Endothelial cell of umbilical vein (primary cell): Measurements from ENCODE around the gene NTN5. TPM values are rescaled to one million over a fixed set of nuclear protein-coding genes. Genes with fewer than 3 reads are reported as not detected.
"Not testable (repeated sequence)": the region's sequence is repeated elsewhere in the genome, so short reads cannot be mapped to it uniquely, and the experiment has no call there.

ENCODE experiments used
- BruUV-seq: library from RNA; stranded (reverse); fragments of 400-500 nt; replicated peaks from 2 replicates; lab custom pipeline; 2021; lab: Mats Ljungman, UMichigan
- CTCF ChIA-PET: fragments of 300-600, 350-600 bp; sonication (Branson Sonifier 250); formaldehyde crosslinking; loops from one replicate; lab custom pipeline; 2021; ENCODE audit warnings: antibody characterized with exemption, inconsistent platforms; lab: Charles Lee
- POLR2A ChIA-PET: fragments of 300-600, 350-600 bp; sonication (Branson Sonifier 250); formaldehyde crosslinking; loops from one replicate; lab custom pipeline; 2021; ENCODE audit warnings: antibody characterized with exemption, inconsistent platforms; lab: Charles Lee
- DNase-seq: peaks from one replicate; pipeline ENCODE4 v3.0.0-alpha.2; 2011; ENCODE audit warnings: low read depth, low spot score
- FAIRE-seq: peaks from 2 replicates; lab custom pipeline; 2011; peaks lifted over from hg19 to GRCh38; lab: Jason Lieb, UNC
- H2AFZ ChIP-seq: 2 replicates; pipeline ENCODE4 v1.6.0; 2012; ENCODE audit warnings: low read depth, low read length, control low read depth, inconsistent platforms
- H3K27ac ChIP-seq: 2 replicates; pipeline ENCODE4 v1.5.1; 2011; ENCODE audit warnings: low read depth, mild to moderate bottlenecking, control low read depth, low read length, moderate library complexity; ENCODE audit not compliant: insufficient read depth
- H3K27me3 ChIP-seq, 2 experiments: 2 replicates each; pipeline versions ENCODE4 v1.6.0 to v1.6.1; 2011; ENCODE audit warnings: low read length in 2 of 2, mixed read lengths in 1 of 2; ENCODE audit not compliant: control insufficient read depth in 2 of 2, insufficient read depth in 2 of 2
- H3K36me3 ChIP-seq, 2 experiments: 2 replicates in 1 of 2; 3 replicates in 1 of 2; pipeline ENCODE4 v1.5.1; 2011; ENCODE audit warnings: low read length in 2 of 2, mild to moderate bottlenecking in 1 of 2, moderate library complexity in 1 of 2; ENCODE audit not compliant: control insufficient read depth in 2 of 2, insufficient read depth in 2 of 2; ENCODE audit errors: extremely low read depth in 1 of 2
- H3K4me1 ChIP-seq: 3 replicates; pipeline ENCODE4 v1.5.1; 2011; ENCODE audit warnings: mild to moderate bottlenecking, low read length; ENCODE audit not compliant: control insufficient read depth, insufficient read depth; ENCODE audit errors: extremely low read depth
- H3K4me2 ChIP-seq: 2 replicates; pipeline ENCODE4 v1.6.1; 2011; ENCODE audit warnings: low read length, control low read depth, mixed read lengths; ENCODE audit not compliant: insufficient read depth
- H3K4me3 ChIP-seq, 3 experiments: fragments of 200-600 bp in 1 of 3; sonication (generic), shearing (Covaris generic) in 1 of 3; replicated peaks in 1 of 3; 2 replicates each; pipeline ENCODE4 v1.5.1; 2011 to 2016; ENCODE audit warnings: control low read depth in 3 of 3, low read length in 3 of 3, mild to moderate bottlenecking in 2 of 3, inconsistent platforms in 1 of 3, low read depth in 1 of 3, moderate library complexity in 1 of 3; ENCODE audit not compliant: insufficient read depth in 1 of 3
- H3K79me2 ChIP-seq: 2 replicates; pipeline ENCODE4 v1.6.0; 2012; ENCODE audit warnings: low read length, inconsistent platforms; ENCODE audit not compliant: control insufficient read depth, insufficient read depth
- H3K9ac ChIP-seq: replicated peaks from 2 replicates; pipeline ENCODE3; 2011; ENCODE audit warnings: low read length, control low read depth; ENCODE audit not compliant: insufficient read depth; ENCODE audit errors: extremely low read depth
- H3K9me1 ChIP-seq: replicated peaks from 3 replicates; pipeline ENCODE4 v1.6.0; 2011; ENCODE audit warnings: mild to moderate bottlenecking, low read length; ENCODE audit not compliant: control insufficient read depth, insufficient read depth; ENCODE audit errors: extremely low read depth
- H3K9me3 ChIP-seq: replicated peaks from 2 replicates; pipeline ENCODE4 v1.5.1; 2012; ENCODE audit warnings: low read length, inconsistent platforms; ENCODE audit not compliant: control insufficient read depth, insufficient read depth
- H4K20me1 ChIP-seq: replicated peaks from 2 replicates; pipeline ENCODE3; 2011; ENCODE audit warnings: mild to moderate bottlenecking, low read length; ENCODE audit not compliant: control insufficient read depth, insufficient read depth; ENCODE audit errors: extremely low read depth
- FOS ChIP-seq: IDR thresholded peaks from 2 replicates; pipeline ENCODE4 v1.6.1; 2011; ENCODE audit warnings: mild to moderate bottlenecking, low read length, moderate library complexity, borderline replicate concordance; ENCODE audit not compliant: insufficient read depth
- GATA2 ChIP-seq: IDR thresholded peaks from 2 replicates; pipeline ENCODE4 v1.7.0; 2011; ENCODE audit warnings: low read depth, mild to moderate bottlenecking, moderate library complexity, mixed read lengths, low read length; ENCODE audit not compliant: insufficient read length, insufficient read depth
- JUN ChIP-seq: IDR thresholded peaks from 2 replicates; pipeline ENCODE4 v1.6.1; 2011; ENCODE audit warnings: borderline replicate concordance, low read depth; ENCODE audit not compliant: insufficient read length, insufficient read depth
- dilution Hi-C: fragments of 300-500 bp; cut with MboI; formaldehyde crosslinking; loops from one replicate; pipeline ENCODE4 v1.15.0; 2019; ENCODE audit warnings: low sequenced_read_pairs; ENCODE audit not compliant: extremely low pct_ligation_motif_present
- intact Hi-C: fragments of 100-400 bp; cut with micrococcal nuclease; formaldehyde crosslinking; loops from one replicate; pipeline ENCODE4 v1.10.0; 2022
- polyA plus RNA-seq, 4 experiments: library from polyadenylated mRNA; depleted of rRNA in 3 of 4; stranded (reverse) in 3 of 4; unstranded in 1 of 4; fragments of >200 nt; gene quantifications; 2 replicates each; pipeline versions ENCODE4 v1.2.1 to v1.2.3, GENCODE V29; 2011 to 2012; ENCODE audit warnings: missing spikeins in 1 of 4
- total RNA-seq: library from RNA; stranded (reverse); gene quantifications from 2 replicates; pipeline ENCODE4 v1.2.3, GENCODE V29; 2021

Gene NTN5
- total and polyA plus RNA-seq, 2 donors (not counting 3 experiments of a cell fraction or from before 2014, with no cell fraction given), result 0.11 TPM; not detected in 1

DNA sequence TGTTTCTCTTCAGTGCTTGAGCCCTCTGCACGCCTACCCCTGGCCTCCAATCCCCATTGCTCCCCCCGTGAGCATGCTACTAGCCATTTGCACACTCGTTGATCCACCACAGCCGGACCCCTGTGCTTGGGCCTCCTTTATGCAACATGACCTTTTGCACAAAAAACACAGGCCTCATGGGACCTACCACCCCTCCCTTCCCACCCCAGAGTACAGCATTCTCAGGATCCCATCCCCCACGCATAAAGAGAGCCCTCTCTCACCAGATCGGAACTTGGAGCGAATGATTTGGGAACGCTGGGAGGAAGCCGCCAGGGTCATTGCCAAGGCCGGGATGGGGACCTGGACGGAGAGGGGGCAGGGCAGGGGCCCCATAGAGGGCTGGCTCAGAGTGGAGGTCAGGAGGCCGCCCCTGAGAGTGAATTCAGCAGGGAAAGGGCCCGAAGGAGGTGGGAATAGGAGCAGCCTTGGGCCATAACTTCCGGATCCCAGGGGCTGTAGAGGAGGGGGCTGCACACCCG is 46.0 kb upstream of the NTN5 start:
- POLR2A ChIA-PET, result no interaction called here
- H3K4me3 ChIP-seq, result no peak overlapping the region
- no peak for FAIRE-seq
- H3K79me2 ChIP-seq, result no peaks in the 10 kb centered on the region
- H3K9me1 ChIP-seq, result no peaks in the 10 kb centered on the region
- no peak overlapping the region for H3K27ac ChIP-seq
- no peak overlapping the region for H3K9ac ChIP-seq
- no peak for TF ChIP-seq JUN
- TF ChIP-seq GATA2, result no peak
- no peak for TF ChIP-seq FOS
- no TSS peak for BruUV-seq
- intact Hi-C loops (no loop called here), dilution Hi-C loops (no loop called here)
- peaks cover 7% of the 10 kb centered on the region for H3K4me1 ChIP-seq
- H3K27me3 ChIP-seq, result no peaks in the 10 kb centered on the region
- DNase-seq, result no peak
- H3K9me3 ChIP-seq, result no peaks in the 10 kb centered on the region
- no peak overlapping the region for H2AFZ ChIP-seq
- no peak overlapping the region for H3K4me2 ChIP-seq
- CTCF ChIA-PET, result no interaction called here
- no peaks in the 10 kb centered on the region for H4K20me1 ChIP-seq
- H3K36me3 ChIP-seq, result peaks cover 0 to 11% of the 10 kb centered on the region in 2 experiments

DNA sequence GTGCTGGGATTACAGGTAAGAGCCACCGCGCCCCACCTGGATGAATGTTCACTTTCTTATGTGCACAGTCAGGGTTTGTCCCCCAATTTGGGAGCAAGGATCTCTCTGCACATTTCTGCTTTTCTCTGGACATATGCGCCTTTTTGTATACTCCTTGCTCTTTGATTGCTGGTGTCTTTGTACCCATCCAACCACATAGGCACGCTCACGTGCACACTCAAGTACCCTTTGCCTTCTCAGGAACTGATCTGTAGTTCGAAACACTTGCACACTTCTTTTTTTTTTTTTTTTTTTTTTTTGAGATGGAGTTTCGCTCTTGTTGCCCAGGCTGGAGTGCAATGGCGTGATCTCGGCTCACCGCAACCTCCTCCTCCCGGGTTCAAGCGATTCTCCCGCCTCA is 45.3 kb upstream of the NTN5 start:
- CTCF ChIA-PET, H2AFZ ChIP-seq, POLR2A ChIA-PET, BruUV-seq, intact Hi-C loops, H4K20me1 ChIP-seq, H3K27ac ChIP-seq, H3K4me2 ChIP-seq, H3K79me2 ChIP-seq, H3K27me3 ChIP-seq, H3K4me3 ChIP-seq, H3K9me3 ChIP-seq, dilution Hi-C loops, H3K9me1 ChIP-seq, H3K9ac ChIP-seq, DNase-seq, FAIRE-seq: not testable (repeated sequence)
- H3K4me1 ChIP-seq, result peaks cover 14% of the 10 kb centered on the region
- H3K36me3 ChIP-seq, result peaks cover 0 to 11% of the 10 kb centered on the region in 2 experiments
